H1 (cell line): ENCODE data around the gene FANCI. TPM values are rescaled to one million over a fixed set of nuclear protein-coding genes. Genes with fewer than 3 reads are reported as not detected.

Experiments
- ASH2L ChIP-seq: fragments of 200-600, 300-600 bp; sonication (generic); IDR thresholded peaks from one replicate; pipeline ENCODE4 v1.7.1; 2017; ENCODE audit warnings: low read length
- CBX8 ChIP-seq: fragments of 300-800, 300-1000 bp; sonication (generic); IDR thresholded peaks from 2 replicates; pipeline ENCODE4 v1.7.1; 2016; ENCODE audit warnings: low read depth, low read length, borderline replicate concordance
- FOSL1 ChIP-seq: IDR thresholded peaks from 2 replicates; pipeline ENCODE4 v1.6.1; 2011; ENCODE audit warnings: mild to moderate bottlenecking, low read depth, low read length, moderate library complexity; ENCODE audit not compliant: insufficient read depth
- MAX ChIP-seq: IDR thresholded peaks from 2 replicates; pipeline ENCODE4 v1.6.1; 2012; ENCODE audit warnings: inconsistent platforms
- POU5F1 ChIP-seq: IDR thresholded peaks from 2 replicates; pipeline ENCODE4 v1.6.1; 2011; ENCODE audit warnings: low read depth, mild to moderate bottlenecking, low read length, moderate library complexity
- RFX5 ChIP-seq: IDR thresholded peaks from 2 replicates; pipeline ENCODE4 v1.6.1; 2011; ENCODE audit warnings: low read depth, low read length, improper control_type of control experiment, borderline replicate concordance
- SIN3A ChIP-seq, 2 experiments: IDR thresholded peaks in 1 of 2; conservative IDR thresholded peaks in 1 of 2; 2 replicates each; pipeline ENCODE4 v1.6.1; 2011 to 2012; ENCODE audit warnings: low read length in 2 of 2, improper control_type of control experiment in 1 of 2, low read depth in 1 of 2, mild to moderate bottlenecking in 1 of 2
- TBP ChIP-seq: IDR thresholded peaks from 2 replicates; pipeline ENCODE4 v1.6.1; 2011; ENCODE audit warnings: low read depth, low read length, improper control_type of control experiment
- polyA plus RNA-seq, 7 experiments: library from polyadenylated mRNA; depleted of rRNA in 3 of 7; stranded (reverse) in 5 of 7; unstranded in 2 of 7; fragments of >200 nt in 5 of 7; fragments of 200-250 nt in 2 of 7; gene quantifications; 1 replicate in 5 of 7; 2 replicates in 1 of 7; 4 replicates in 1 of 7; pipeline versions ENCODE4 v1.2.1 to v1.2.3, GENCODE V29; 2011 to 2013; ENCODE audit warnings: missing spikeins in 2 of 7, mixed read lengths in 2 of 7
- total RNA-seq: library from RNA; stranded (reverse); fragmentation: NEBNext Ultra II Directional; extraction: Animal tissue kit (Norgen Biotek cat#: 25700); gene quantifications from 2 replicates; pipeline ENCODE4 v1.2.1, GENCODE V29; 2021

FANCI gene
- total and polyA plus RNA-seq, 2 of the 8 experiments (the other 6 are each of a cell fraction or from before 2014, with no cell fraction given), result 37.8 to 115 TPM

GRCh38 chr15:89278307-89278706 is 34.5 kb downstream of the FANCI start (continued):
- TF ChIP-seq MAX, result no peak
- no peak for TF ChIP-seq SIN3A (conservative IDR thresholded peaks at IDR 0.05 in 1 of 2, IDR thresholded peaks at IDR 0.05 in 1 of 2; ENCODE audit: low read depth in 1 of 2, low read length in 2 of 2)
- no peak for TF ChIP-seq RFX5
- TF ChIP-seq POU5F1, result no peak
- TF ChIP-seq TBP, result no peak
- no peak for TF ChIP-seq ASH2L
- TF ChIP-seq CBX8, result no peak
- no peak for TF ChIP-seq FOSL1
